Keratinocyte (primary cell): Measurements from ENCODE around the gene ZC3H18.

Experiments used
- CTCF ChIP-seq, 3 experiments: IDR thresholded peaks in 1 of 3; conservative IDR thresholded peaks in 1 of 3; optimal IDR thresholded peaks in 1 of 3; 2 replicates in 2 of 3; 3 replicates in 1 of 3; pipeline versions ENCODE3 to v1.5.1; 2011; ENCODE audit warnings: low read length in 3 of 3, mild to moderate bottlenecking in 3 of 3, moderate library complexity in 2 of 3, control low read depth in 1 of 3, inconsistent platforms in 1 of 3; ENCODE audit not compliant: insufficient read depth in 2 of 3; ENCODE audit errors: extremely low read depth in 1 of 3
- EZH2 ChIP-seq: IDR thresholded peaks from one replicate; pipeline ENCODE4 v1.6.1; 2012; ENCODE audit warnings: inconsistent platforms, mild to moderate bottlenecking, low read length, moderate library complexity

GRCh38 chr16:88649195-88649923 is 79.2 kb downstream of the ZC3H18 start:
- no peak for TF ChIP-seq EZH2
- TF ChIP-seq CTCF (optimal IDR thresholded peaks at IDR 0.05 in 1 of 3, IDR thresholded peaks at IDR 0.05 in 1 of 3, conservative IDR thresholded peaks at IDR 0.05 in 1 of 3; ENCODE audit: extremely low read depth in 1 of 3, insufficient read depth in 2 of 3, low read length in 3 of 3): no peak
